Thyroid gland (tissue), 4 donors: Measurements from ENCODE around the gene ABRACL.

Source experiments
- POLR2A ChIP-seq, 2 donors: fragments of 450-650 bp; IDR thresholded peaks; one replicate each; pipeline ENCODE4 v1.6.1; 2017; ENCODE audit warnings: antibody characterized with exemption in 2 of 2, mild to moderate bottlenecking in 2 of 2, moderate library complexity in 1 of 2
- TF ChIP-seq, protein P1 (sequence below), 6 experiments: fragments of 200-600 bp in 3 of 6; fragments of 450-650 bp in 3 of 6; sonication (generic) in 3 of 6; IDR thresholded peaks; one replicate each; pipeline ENCODE4 v1.5.1; 2016 to 2019; ENCODE audit warnings: antibody characterized with exemption in 6 of 6, mild to moderate bottlenecking in 2 of 6, inconsistent platforms in 1 of 6, moderate library complexity in 1 of 6

GRCh38 chr6:138979813-138980668 is 48.5 kb upstream of the ABRACL start:
- TF ChIP-seq, protein P1, sequence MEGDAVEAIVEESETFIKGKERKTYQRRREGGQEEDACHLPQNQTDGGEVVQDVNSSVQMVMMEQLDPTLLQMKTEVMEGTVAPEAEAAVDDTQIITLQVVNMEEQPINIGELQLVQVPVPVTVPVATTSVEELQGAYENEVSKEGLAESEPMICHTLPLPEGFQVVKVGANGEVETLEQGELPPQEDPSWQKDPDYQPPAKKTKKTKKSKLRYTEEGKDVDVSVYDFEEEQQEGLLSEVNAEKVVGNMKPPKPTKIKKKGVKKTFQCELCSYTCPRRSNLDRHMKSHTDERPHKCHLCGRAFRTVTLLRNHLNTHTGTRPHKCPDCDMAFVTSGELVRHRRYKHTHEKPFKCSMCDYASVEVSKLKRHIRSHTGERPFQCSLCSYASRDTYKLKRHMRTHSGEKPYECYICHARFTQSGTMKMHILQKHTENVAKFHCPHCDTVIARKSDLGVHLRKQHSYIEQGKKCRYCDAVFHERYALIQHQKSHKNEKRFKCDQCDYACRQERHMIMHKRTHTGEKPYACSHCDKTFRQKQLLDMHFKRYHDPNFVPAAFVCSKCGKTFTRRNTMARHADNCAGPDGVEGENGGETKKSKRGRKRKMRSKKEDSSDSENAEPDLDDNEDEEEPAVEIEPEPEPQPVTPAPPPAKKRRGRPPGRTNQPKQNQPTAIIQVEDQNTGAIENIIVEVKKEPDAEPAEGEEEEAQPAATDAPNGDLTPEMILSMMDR (IDR thresholded peaks at IDR 0.05) = no peak
- no peak for TF ChIP-seq POLR2A (IDR thresholded peaks at IDR 0.05)
